ENCODE measurements around the gene AUTS2.

AUTS2 gene

DNA sequence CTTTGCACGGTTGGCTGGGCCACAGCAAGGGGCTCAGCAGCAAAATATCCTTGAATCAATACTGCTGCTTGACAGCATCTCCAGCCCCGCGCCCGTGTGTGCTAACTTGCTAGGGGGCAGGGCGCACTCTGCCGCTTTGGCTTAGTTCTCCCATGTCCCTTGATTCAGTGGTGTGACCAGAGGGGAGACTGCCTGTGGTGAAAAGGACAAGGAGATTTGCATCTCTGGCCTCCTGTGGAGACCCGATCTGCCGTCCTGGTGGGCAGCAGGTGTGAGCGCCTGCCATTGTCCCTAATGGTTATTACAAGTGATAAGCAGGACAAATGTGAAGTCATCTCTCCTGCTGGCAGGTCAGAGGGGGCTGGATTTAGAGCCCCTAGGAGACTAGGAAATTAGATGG is 1033.4 kb downstream of the AUTS2 start (continued):
- TF ChIP-seq, protein P1, sequence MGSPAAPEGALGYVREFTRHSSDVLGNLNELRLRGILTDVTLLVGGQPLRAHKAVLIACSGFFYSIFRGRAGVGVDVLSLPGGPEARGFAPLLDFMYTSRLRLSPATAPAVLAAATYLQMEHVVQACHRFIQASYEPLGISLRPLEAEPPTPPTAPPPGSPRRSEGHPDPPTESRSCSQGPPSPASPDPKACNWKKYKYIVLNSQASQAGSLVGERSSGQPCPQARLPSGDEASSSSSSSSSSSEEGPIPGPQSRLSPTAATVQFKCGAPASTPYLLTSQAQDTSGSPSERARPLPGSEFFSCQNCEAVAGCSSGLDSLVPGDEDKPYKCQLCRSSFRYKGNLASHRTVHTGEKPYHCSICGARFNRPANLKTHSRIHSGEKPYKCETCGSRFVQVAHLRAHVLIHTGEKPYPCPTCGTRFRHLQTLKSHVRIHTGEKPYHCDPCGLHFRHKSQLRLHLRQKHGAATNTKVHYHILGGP (tag by site-specific recombination; IDR thresholded peaks at IDR 0.05): no peak
- TF ChIP-seq ZNF626 (tag by site-specific recombination; IDR thresholded peaks at IDR 0.05): no peak
- TF ChIP-seq ZFHX2 (tag by site-specific recombination; conservative IDR thresholded peaks at IDR 0.05): no peak
- TF ChIP-seq ZSCAN23 (tag by site-specific recombination; IDR thresholded peaks at IDR 0.05): no peak
- TF ChIP-seq ZNF830 (tag by site-specific recombination; IDR thresholded peaks at IDR 0.05; ENCODE audit: low read depth): no peak
- no peak for TF ChIP-seq ZNF610 (tag by site-specific recombination; IDR thresholded peaks at IDR 0.05; ENCODE audit: borderline replicate concordance)

DNA sequence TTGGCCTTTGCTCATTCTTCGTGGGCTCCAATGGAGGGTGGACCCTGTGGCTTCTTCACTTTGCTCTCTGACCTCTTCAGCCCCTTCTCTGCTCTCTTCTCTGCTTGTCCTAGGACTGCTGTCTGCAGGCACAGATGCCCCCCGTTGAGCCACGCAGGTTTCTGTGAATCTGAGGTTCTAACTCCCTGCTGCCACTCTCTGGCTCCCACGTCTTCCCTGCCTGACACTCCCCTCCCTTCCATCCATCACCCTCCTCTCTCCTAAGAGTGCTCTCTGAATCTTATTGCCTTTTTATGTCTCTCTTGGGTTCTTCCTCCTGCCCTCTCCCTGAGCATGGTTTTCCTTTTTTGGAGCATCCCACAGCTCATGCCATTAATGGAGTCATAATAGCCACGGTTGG is 1034.1 kb downstream of the AUTS2 start:
- no peaks in the 10 kb centered on the region for H3K36me3 ChIP-seq (ENCODE audit: control insufficient read depth in 2 of 2, insufficient read depth in 1 of 2, low read length in 2 of 2)
- H3K4me3 ChIP-seq (ENCODE audit: low read depth, low read length): no peak overlapping the region
- TF ChIP-seq, protein P2, sequence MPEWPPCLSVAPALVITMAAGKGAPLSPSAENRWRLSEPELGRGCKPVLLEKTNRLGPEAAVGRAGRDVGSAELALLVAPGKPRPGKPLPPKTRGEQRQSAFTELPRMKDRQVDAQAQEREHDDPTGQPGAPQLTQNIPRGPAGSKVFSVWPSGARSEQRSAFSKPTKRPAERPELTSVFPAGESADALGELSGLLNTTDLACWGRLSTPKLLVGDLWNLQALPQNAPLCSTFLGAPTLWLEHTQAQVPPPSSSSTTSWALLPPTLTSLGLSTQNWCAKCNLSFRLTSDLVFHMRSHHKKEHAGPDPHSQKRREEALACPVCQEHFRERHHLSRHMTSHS (tag by site-specific recombination; IDR thresholded peaks at IDR 0.05): no peak
- peak; percentile 14; the same call in 1 of the 2 replicates for TF ChIP-seq ZIC2 (tag by site-specific recombination; IDR thresholded peaks at IDR 0.05)
- POLR2A ChIA-PET: no interaction called here
- no peaks in the 10 kb centered on the region for H3K9me3 ChIP-seq (ENCODE audit: control insufficient read depth, insufficient read depth, low read depth, low read length)
- no peak overlapping the region for H3K27ac ChIP-seq (ENCODE audit: extremely low read depth, low read depth, low read length)
- CTCF ChIA-PET: no interaction called here
- H3K4me1 ChIP-seq (ENCODE audit: control insufficient read depth, insufficient read depth, low read length): no peaks in the 10 kb centered on the region

DNA sequence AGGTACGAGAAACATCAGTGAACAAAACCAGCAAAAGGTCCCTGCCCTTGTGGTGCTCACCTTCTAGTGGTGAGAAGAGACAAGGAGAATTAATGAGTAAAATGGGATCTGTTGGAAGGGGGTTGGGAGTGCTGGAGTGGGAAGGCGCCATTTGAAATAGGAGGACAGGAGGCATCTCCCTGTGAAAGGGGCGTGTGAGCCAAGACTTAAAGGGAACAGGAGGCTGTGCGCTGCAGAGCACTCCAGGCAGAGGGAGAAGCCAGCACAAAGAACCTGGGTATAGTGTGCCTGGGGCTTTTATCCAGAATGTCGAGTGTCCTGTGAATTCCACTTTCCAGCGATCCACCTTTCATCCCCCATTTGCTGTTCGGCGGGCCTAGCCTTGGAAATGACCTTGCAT is 1035.8 kb downstream of the AUTS2 start:
- Histone ChIP-seq H3K4me3 (ENCODE audit: low read depth, low read length) (no peak overlapping the region), H3K9me3 (ENCODE audit: control insufficient read depth, insufficient read depth, low read depth, low read length) (no peaks in the 10 kb centered on the region), H3K36me3 (ENCODE audit: control insufficient read depth in 2 of 2, insufficient read depth in 1 of 2, low read length in 2 of 2) (no peaks in the 10 kb centered on the region), H3K27ac (ENCODE audit: extremely low read depth, low read depth, low read length) (no peak overlapping the region), H3K4me1 (ENCODE audit: control insufficient read depth, insufficient read depth, low read length) (no peaks in the 10 kb centered on the region)
- ChIA-PET POLR2A (no interaction called here), CTCF (interaction anchor here (0.5 kb wide), 1 partner anchor 20 kb away, joined by 5 read pairs; no protein-coding TSS in a partner anchor)
- TF ChIP-seq, protein P3, sequence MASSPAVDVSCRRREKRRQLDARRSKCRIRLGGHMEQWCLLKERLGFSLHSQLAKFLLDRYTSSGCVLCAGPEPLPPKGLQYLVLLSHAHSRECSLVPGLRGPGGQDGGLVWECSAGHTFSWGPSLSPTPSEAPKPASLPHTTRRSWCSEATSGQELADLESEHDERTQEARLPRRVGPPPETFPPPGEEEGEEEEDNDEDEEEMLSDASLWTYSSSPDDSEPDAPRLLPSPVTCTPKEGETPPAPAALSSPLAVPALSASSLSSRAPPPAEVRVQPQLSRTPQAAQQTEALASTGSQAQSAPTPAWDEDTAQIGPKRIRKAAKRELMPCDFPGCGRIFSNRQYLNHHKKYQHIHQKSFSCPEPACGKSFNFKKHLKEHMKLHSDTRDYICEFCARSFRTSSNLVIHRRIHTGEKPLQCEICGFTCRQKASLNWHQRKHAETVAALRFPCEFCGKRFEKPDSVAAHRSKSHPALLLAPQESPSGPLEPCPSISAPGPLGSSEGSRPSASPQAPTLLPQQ (tag by site-specific recombination; IDR thresholded peaks at IDR 0.05): no peak
- TF ChIP-seq, protein P1 (tag by site-specific recombination; IDR thresholded peaks at IDR 0.05): no peak
- TF ChIP-seq RBAK (tag by site-specific recombination; IDR thresholded peaks at IDR 0.05) (no peak), ZNF140 (tag by site-specific recombination; IDR thresholded peaks at IDR 0.05) (no peak), ZNF514 (tag by site-specific recombination; IDR thresholded peaks at IDR 0.05) (no peak), ZBTB21 (tag by site-specific recombination; IDR thresholded peaks at IDR 0.05) (no peak), ZNF830 (tag by site-specific recombination; IDR thresholded peaks at IDR 0.05; ENCODE audit: low read depth) (no peak), ZNF529 (tag by site-specific recombination; IDR thresholded peaks at IDR 0.05; ENCODE audit: insufficient replicate concordance) (no peak), ZNF155 (tag by site-specific recombination; IDR thresholded peaks at IDR 0.05) (no peak), WT1 (tag by site-specific recombination; IDR thresholded peaks at IDR 0.05) (no peak)
- TF ChIP-seq, protein P4, sequence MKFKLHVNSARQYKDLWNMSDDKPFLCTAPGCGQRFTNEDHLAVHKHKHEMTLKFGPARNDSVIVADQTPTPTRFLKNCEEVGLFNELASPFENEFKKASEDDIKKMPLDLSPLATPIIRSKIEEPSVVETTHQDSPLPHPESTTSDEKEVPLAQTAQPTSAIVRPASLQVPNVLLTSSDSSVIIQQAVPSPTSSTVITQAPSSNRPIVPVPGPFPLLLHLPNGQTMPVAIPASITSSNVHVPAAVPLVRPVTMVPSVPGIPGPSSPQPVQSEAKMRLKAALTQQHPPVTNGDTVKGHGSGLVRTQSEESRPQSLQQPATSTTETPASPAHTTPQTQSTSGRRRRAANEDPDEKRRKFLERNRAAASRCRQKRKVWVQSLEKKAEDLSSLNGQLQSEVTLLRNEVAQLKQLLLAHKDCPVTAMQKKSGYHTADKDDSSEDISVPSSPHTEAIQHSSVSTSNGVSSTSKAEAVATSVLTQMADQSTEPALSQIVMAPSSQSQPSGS (tag by site-specific recombination; IDR thresholded peaks at IDR 0.05; ENCODE audit: low read depth): no peak
- TF ChIP-seq, protein P5, sequence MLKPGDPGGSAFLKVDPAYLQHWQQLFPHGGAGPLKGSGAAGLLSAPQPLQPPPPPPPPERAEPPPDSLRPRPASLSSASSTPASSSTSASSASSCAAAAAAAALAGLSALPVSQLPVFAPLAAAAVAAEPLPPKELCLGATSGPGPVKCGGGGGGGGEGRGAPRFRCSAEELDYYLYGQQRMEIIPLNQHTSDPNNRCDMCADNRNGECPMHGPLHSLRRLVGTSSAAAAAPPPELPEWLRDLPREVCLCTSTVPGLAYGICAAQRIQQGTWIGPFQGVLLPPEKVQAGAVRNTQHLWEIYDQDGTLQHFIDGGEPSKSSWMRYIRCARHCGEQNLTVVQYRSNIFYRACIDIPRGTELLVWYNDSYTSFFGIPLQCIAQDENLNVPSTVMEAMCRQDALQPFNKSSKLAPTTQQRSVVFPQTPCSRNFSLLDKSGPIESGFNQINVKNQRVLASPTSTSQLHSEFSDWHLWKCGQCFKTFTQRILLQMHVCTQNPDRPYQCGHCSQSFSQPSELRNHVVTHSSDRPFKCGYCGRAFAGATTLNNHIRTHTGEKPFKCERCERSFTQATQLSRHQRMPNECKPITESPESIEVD (tag by site-specific recombination; IDR thresholded peaks at IDR 0.05): no peak
- TF ChIP-seq, protein P6, sequence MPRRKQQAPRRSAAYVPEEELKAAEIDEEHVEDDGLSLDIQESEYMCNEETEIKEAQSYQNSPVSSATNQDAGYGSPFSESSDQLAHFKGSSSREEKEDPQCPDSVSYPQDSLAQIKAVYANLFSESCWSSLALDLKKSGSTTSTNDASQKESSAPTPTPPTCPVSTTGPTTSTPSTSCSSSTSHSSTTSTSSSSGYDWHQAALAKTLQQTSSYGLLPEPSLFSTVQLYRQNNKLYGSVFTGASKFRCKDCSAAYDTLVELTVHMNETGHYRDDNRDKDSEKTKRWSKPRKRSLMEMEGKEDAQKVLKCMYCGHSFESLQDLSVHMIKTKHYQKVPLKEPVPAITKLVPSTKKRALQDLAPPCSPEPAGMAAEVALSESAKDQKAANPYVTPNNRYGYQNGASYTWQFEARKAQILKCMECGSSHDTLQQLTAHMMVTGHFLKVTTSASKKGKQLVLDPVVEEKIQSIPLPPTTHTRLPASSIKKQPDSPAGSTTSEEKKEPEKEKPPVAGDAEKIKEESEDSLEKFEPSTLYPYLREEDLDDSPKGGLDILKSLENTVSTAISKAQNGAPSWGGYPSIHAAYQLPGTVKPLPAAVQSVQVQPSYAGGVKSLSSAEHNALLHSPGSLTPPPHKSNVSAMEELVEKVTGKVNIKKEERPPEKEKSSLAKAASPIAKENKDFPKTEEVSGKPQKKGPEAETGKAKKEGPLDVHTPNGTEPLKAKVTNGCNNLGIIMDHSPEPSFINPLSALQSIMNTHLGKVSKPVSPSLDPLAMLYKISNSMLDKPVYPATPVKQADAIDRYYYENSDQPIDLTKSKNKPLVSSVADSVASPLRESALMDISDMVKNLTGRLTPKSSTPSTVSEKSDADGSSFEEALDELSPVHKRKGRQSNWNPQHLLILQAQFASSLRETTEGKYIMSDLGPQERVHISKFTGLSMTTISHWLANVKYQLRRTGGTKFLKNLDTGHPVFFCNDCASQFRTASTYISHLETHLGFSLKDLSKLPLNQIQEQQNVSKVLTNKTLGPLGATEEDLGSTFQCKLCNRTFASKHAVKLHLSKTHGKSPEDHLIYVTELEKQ (tag by site-specific recombination; IDR thresholded peaks at IDR 0.05; ENCODE audit: borderline replicate concordance): no peak
